Measurements from ENCODE around the gene NATD1.

DNA sequence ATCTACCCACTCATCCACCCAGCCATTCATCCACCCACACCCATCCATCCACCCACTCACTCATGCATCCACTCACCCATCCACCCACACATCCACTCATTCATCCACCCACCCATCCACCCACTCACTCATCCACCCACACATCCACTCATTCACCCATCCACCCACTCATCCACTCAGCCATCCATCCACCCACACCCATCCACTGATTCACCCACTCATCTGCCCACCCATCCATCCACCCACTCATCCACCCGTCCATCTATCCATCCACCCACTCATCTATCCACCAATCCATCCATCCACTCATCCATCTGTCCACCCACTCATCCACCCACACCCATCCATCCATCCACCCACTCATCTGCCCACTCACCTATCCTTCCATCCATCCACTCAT lies 17.3 kb downstream of the NATD1 start:
- TF ChIP-seq CBX5 (IDR thresholded peaks at IDR 0.05; ENCODE audit: borderline replicate concordance, low read depth) (no peak), CBX2 (IDR thresholded peaks at IDR 0.05; ENCODE audit: insufficient read depth, low read length, poor library complexity, severe bottlenecking) (no peak), MYBL2 (IDR thresholded peaks at IDR 0.05; ENCODE audit: low read depth) (no peak), MYBL2 (CRISPR knock-in tag; IDR thresholded peaks at IDR 0.05; ENCODE audit: borderline replicate concordance) (no peak), SMAD1 (IDR thresholded peaks at IDR 0.05; ENCODE audit: low read depth, low read length, partially characterized antibody) (no peak), EP300 (IDR thresholded peaks at IDR 0.05; ENCODE audit: low read length) (no peak), NR2C1 (IDR thresholded peaks at IDR 0.05) (no peak), NR2C1 (tag; IDR thresholded peaks at IDR 0.05) (no peak)

All from K562 (cell line).